ENCODE results near the gene STK32A. TPM values are rescaled to one million over a fixed set of nuclear protein-coding genes. Genes with fewer than 3 reads are reported as not detected.
A peak's percentile ranks its signal among the peaks of the same experiment; 100 is the strongest.

Gene STK32A
- total RNA-seq, 1 donor from 2014 or later: 0.28 TPM

- TF ChIP-seq, protein P1, sequence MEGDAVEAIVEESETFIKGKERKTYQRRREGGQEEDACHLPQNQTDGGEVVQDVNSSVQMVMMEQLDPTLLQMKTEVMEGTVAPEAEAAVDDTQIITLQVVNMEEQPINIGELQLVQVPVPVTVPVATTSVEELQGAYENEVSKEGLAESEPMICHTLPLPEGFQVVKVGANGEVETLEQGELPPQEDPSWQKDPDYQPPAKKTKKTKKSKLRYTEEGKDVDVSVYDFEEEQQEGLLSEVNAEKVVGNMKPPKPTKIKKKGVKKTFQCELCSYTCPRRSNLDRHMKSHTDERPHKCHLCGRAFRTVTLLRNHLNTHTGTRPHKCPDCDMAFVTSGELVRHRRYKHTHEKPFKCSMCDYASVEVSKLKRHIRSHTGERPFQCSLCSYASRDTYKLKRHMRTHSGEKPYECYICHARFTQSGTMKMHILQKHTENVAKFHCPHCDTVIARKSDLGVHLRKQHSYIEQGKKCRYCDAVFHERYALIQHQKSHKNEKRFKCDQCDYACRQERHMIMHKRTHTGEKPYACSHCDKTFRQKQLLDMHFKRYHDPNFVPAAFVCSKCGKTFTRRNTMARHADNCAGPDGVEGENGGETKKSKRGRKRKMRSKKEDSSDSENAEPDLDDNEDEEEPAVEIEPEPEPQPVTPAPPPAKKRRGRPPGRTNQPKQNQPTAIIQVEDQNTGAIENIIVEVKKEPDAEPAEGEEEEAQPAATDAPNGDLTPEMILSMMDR (conservative IDR thresholded peaks at IDR 0.05): no peak
- Mint-ChIP-seq H3K9me3 (no peaks in the 10 kb centered on the region), H3K4me1 (no peaks in the 10 kb centered on the region), H3K27ac (ENCODE audit: unreplicated experiment) (peak overlapping the region; percentile 82), H3K27me3 (ENCODE audit: low read depth) (peaks cover 17% of the 10 kb centered on the region), H3K36me3 (ENCODE audit: low read depth) (peaks cover 3% of the 10 kb centered on the region), H3K4me3 (no peak overlapping the region)
- no peak for DNase-seq (ENCODE audit: low read depth, low spot score)
These were observed 25.0 kb downstream of the STK32A start for GRCh38 chr5:147259837-147260236.

DNA sequence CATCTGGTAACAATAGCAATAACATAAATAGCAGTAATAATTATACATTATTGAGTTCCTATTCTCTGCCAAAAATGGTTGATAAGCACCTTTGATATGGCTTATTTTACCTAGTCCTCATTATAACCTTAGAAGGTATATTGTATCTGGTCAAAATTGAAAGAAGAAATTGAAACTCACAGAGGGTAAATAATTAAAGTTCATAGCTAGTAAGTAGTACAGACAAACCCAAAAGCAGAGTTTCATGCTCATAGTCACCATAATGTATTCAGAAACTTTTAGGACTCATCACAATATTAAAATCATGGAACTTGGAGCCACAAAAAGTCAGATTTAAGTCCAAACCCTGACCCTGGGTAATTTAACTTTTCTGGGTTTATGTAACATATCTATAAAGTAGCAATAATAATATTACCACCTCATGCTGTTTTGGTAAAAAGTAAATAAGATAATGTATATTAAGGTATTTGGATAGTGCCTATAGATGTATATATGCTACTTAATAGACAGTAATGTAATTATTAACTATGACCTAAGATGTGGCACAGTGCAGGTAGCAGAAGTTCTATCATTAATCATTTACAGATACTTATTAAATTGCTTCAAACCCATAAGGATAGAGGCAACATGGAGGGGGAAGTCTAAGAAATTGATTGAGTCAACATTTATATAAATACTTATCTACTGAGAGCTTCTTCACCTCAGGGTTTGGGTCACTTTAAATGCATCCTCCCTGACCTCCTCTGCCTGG is 32.4 kb downstream of the STK32A start:
- no peak overlapping the region for H3K27ac Mint-ChIP-seq (ENCODE audit: unreplicated experiment)
- H3K4me1 Mint-ChIP-seq: peaks cover 4% of the 10 kb centered on the region
- TF ChIP-seq, protein P1 (conservative IDR thresholded peaks at IDR 0.05): no peak
- peaks cover 5% of the 10 kb centered on the region for H3K27me3 Mint-ChIP-seq (ENCODE audit: low read depth)
- no peak for DNase-seq (ENCODE audit: low read depth, low spot score)
- H3K36me3 Mint-ChIP-seq (ENCODE audit: low read depth): peaks cover 3% of the 10 kb centered on the region
- H3K4me3 Mint-ChIP-seq: no peak overlapping the region
- no peaks in the 10 kb centered on the region for H3K9me3 Mint-ChIP-seq

DNA sequence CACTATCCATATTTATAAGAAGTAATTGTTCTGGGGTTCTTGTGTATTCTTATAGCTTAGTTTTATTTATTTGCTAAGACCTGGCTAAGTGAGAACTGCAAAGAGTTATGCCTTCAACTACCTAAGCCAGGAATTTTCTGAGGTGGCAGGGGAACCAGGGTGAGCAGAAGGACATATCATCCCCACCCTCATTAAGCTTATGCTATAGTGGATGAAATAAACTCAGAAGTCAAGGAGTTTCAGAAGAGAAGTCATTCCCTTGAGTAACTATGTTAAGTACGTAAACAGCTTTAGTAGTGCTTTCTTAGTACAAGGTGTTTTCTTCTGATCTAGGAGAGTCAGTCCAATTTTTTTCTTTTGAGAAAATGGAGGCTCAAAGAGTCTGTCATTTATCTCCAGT is 41.7 kb downstream of the STK32A start:
- Mint-ChIP-seq H3K36me3 (ENCODE audit: low read depth) (no peaks in the 10 kb centered on the region), H3K4me3 (no peak overlapping the region), H3K27me3 (ENCODE audit: low read depth) (no peaks in the 10 kb centered on the region), H3K9me3 (no peaks in the 10 kb centered on the region), H3K27ac (ENCODE audit: unreplicated experiment) (no peak overlapping the region), H3K4me1 (no peaks in the 10 kb centered on the region)
- TF ChIP-seq, protein P1 (conservative IDR thresholded peaks at IDR 0.05): no peak
- DNase-seq (ENCODE audit: low read depth, low spot score): no peak

DNA sequence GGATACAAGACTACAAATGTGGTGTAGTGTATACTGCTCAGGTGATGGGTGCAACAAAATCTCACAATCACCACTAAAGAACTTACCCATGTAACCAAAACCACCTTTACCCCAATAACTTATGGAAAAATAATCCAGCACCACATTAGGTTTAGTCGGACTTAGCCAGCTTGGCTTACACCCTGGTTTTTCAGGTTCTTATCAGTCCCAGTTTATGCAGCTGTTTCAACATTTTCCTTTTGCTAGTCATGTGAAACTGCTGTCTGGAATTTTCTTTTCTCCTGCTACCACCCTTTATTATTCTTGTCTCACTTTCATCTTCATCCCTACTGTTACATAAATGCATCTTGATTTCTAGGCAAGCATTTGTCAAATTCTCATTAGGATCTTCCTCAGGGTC is 51.5 kb downstream of the STK32A start:
- H3K4me1 Mint-ChIP-seq: no peaks in the 10 kb centered on the region
- no peak for DNase-seq (ENCODE audit: low read depth, low spot score)
- TF ChIP-seq, protein P1 (conservative IDR thresholded peaks at IDR 0.05): no peak
- no peak overlapping the region for H3K27ac Mint-ChIP-seq (ENCODE audit: unreplicated experiment)
- H3K36me3 Mint-ChIP-seq (ENCODE audit: low read depth): peaks cover 6% of the 10 kb centered on the region
- H3K4me3 Mint-ChIP-seq: no peak overlapping the region
- H3K9me3 Mint-ChIP-seq: peaks cover 12% of the 10 kb centered on the region
- no peaks in the 10 kb centered on the region for H3K27me3 Mint-ChIP-seq (ENCODE audit: low read depth)

GRCh38 chr5:147287110-147287509 is 52.3 kb downstream of the STK32A start:
- no peaks in the 10 kb centered on the region for H3K4me1 Mint-ChIP-seq
- H3K4me3 Mint-ChIP-seq: no peak overlapping the region
- H3K27me3 Mint-ChIP-seq (ENCODE audit: low read depth): no peaks in the 10 kb centered on the region
- peaks cover 15% of the 10 kb centered on the region for H3K9me3 Mint-ChIP-seq
- TF ChIP-seq, protein P1 (conservative IDR thresholded peaks at IDR 0.05): no peak
- peaks cover 6% of the 10 kb centered on the region for H3K36me3 Mint-ChIP-seq (ENCODE audit: low read depth)
- no peak overlapping the region for H3K27ac Mint-ChIP-seq (ENCODE audit: unreplicated experiment)
- DNase-seq (ENCODE audit: low read depth, low spot score): no peak
